ENCODE data around the gene AKR1C2. TPM values are rescaled to one million over a fixed set of nuclear protein-coding genes. Genes with fewer than 3 reads are reported as not detected.

The AKR1C2 gene
- total and polyA plus RNA-seq, 7 experiments from 2014 or later: 0.15 TPM; not detected in 6

DNA sequence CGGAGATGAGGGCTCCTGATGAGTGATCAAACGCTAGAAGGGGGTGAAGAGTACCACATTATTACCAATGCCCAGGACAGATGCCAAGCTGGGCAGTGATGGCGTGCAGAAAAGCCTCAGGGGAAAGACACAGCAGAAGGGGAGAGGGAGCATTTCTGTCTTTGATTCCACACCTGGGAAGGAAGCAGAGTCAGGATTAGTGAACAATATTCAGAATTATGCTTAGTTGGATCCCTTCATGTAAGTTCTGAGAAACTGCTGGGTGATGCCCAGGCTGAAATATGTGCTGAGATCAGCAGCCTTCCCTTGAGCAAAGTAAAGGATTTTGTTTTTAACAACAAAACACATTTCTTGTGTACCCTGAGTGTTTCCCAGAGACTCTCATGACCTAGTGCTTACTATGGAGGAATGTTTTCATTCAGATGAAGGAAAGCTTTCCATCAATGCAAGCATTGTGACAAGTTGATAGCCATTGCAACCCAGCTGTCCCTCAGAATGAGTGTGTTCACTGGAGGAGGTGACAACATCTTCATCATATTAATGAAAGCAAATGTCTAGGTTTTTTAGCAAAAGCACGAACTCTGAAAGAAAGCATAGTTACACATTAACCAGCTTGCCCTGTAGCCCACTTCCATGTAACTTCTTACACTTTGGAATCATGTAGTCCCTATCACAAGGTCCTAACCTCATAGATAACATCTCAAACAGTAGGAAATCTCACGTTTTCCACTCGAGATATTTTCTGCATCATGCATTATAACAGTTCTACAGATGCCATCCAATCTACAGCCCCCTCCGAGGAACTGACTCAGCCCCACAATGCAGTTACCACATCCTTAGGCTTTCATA is 64.2 kb downstream of the AKR1C2 start:
- peaks cover 0 to 34% (median 15%) of the 10 kb centered on the region in 5 donors for H3K36me3 Mint-ChIP-seq
- DNase-seq (no peak), ATAC-seq (no peak)
- no peak overlapping the region for H3K4me3 Mint-ChIP-seq
- H3K4me1 Mint-ChIP-seq: no peaks in the 10 kb centered on the region
- peaks cover 0 to 3% (median 0%) of the 10 kb centered on the region in 11 donors for H3K9me3 Mint-ChIP-seq
- no peaks in the 10 kb centered on the region for H3K36me3 ChIP-seq (ENCODE audit: control insufficient read depth in 2 of 3, insufficient read depth in 3 of 3, low read length in 3 of 3)
- intact Hi-C loops (cut with micrococcal nuclease): no loop called here
- H3K27ac ChIP-seq (ENCODE audit: low read depth, low read length): no peak overlapping the region
- no peak overlapping the region for H3K4me3 ChIP-seq (ENCODE audit: low read length)
- POLR2A ChIA-PET: no interaction called here
- H3K27ac Mint-ChIP-seq: no peak overlapping the region
- no peaks in the 10 kb centered on the region for H3K9me3 ChIP-seq (ENCODE audit: control insufficient read depth in 2 of 3, low read length in 3 of 3)
- H3K4me1 ChIP-seq (ENCODE audit: control insufficient read depth in 2 of 2, insufficient read depth in 2 of 2, low read length in 2 of 2): no peaks in the 10 kb centered on the region
- peaks cover 0 to 3% (median 0%) of the 10 kb centered on the region in 5 donors for H3K27me3 Mint-ChIP-seq
- CTCF ChIA-PET: no interaction called here
- no peaks in the 10 kb centered on the region for H3K27me3 ChIP-seq (ENCODE audit: control insufficient read depth in 2 of 2, insufficient read depth in 2 of 2, low read length in 2 of 2)

Other genes with a start within 250 kb of the AKR1C2 start
- 10 to 100 TPM in 4 of 5 experiments, 1 to 10 TPM in 1; 8.6 to 26.0 (median 25.1) TPM for gene AKR1E2, start 177.7 kb downstream of the AKR1C2 start, total RNA-seq
- 1 to 10 TPM; 3.6 to 4.9 TPM for gene AKR1E2, start 177.7 kb downstream of the AKR1C2 start, polyA plus RNA-seq
- gene AKR1C1, start 40.4 kb downstream of the AKR1C2 start, total RNA-seq: 1 to 10 TPM; 1.8 to 4.7 (median 3.4) TPM
- not detected for gene AKR1C1, start 40.4 kb downstream of the AKR1C2 start, polyA plus RNA-seq
- gene AKR1C3, start 90.6 kb upstream of the AKR1C2 start, total RNA-seq: 10 to 100 TPM in 1 of 5 experiments, 1 to 10 TPM in 4; 2.9 to 14.1 (median 5.8) TPM
- gene AKR1C3, start 90.6 kb upstream of the AKR1C2 start, polyA plus RNA-seq: 10 to 100 TPM; 13.9 to 22.8 TPM
- gene AKR1C8, start 181.3 kb upstream of the AKR1C2 start, total RNA-seq: 1 to 10 TPM in 2 of 5 experiments, under 1 TPM in 3; 0.69 to 3.1 (median 0.88) TPM
- gene AKR1C8, start 181.3 kb upstream of the AKR1C2 start, polyA plus RNA-seq: not detected
- not detected for gene AKR1C4, start 193.0 kb upstream of the AKR1C2 start, total RNA-seq
- not detected for gene AKR1C4, start 193.0 kb upstream of the AKR1C2 start, polyA plus RNA-seq